Hepatocyte (in vitro differentiated cells): ENCODE results near the gene TRPM3.

ENCODE experiments used
- EZH2 ChIP-seq: fragments of 200-600 bp; sonication (generic); IDR thresholded peaks from 2 replicates; pipeline ENCODE4 v1.6.1; 2016; ENCODE audit warnings: antibody characterized with exemption, mild to moderate bottlenecking, borderline replicate concordance
- EZH2phosphoT487 ChIP-seq: fragments of 200-600 bp; sonication (generic); IDR thresholded peaks from one replicate; pipeline ENCODE4 v1.6.1; 2018; ENCODE audit warnings: antibody characterized with exemption, mild to moderate bottlenecking, low read depth, moderate library complexity; ENCODE audit not compliant: unreplicated experiment, severe bottlenecking
- TF ChIP-seq, protein P1 (sequence below): fragments of 200-600 bp; sonication (generic); IDR thresholded peaks from 2 replicates; pipeline ENCODE4 v1.5.1; 2016; ENCODE audit warnings: antibody characterized with exemption, mild to moderate bottlenecking; ENCODE audit not compliant: poor library complexity

DNA sequence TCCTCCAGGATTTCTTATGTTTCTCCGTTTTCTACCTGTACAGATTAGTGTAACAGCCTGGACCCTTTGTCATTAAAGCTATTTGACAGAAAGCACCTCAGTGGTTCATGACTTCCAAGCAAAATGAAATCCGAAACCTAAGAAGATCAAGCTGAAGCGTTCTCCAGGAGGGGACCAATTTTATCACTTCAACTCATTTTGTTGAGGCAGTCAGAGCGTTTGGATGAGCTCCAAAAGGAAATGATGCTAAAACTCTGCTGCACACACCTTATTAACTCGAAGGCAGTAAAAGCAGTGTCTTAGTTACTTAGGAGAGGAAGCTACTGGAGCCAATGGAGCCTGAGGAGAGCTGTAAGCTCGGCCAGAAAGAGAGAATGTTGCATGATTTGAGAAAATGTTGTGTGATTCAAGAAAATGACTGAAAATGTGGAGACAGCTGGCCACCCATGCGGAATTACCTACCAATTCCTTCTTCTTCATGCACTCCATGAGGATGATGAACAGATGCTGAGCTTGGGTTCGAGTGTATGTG lies 360.2 kb downstream of the TRPM3 start:
- TF ChIP-seq, protein P1, sequence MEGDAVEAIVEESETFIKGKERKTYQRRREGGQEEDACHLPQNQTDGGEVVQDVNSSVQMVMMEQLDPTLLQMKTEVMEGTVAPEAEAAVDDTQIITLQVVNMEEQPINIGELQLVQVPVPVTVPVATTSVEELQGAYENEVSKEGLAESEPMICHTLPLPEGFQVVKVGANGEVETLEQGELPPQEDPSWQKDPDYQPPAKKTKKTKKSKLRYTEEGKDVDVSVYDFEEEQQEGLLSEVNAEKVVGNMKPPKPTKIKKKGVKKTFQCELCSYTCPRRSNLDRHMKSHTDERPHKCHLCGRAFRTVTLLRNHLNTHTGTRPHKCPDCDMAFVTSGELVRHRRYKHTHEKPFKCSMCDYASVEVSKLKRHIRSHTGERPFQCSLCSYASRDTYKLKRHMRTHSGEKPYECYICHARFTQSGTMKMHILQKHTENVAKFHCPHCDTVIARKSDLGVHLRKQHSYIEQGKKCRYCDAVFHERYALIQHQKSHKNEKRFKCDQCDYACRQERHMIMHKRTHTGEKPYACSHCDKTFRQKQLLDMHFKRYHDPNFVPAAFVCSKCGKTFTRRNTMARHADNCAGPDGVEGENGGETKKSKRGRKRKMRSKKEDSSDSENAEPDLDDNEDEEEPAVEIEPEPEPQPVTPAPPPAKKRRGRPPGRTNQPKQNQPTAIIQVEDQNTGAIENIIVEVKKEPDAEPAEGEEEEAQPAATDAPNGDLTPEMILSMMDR: no peak
- no peak for TF ChIP-seq EZH2
- no peak for TF ChIP-seq EZH2phosphoT487
